ENCODE results near the gene ITSN1.
A peak's percentile ranks its signal among the peaks of the same experiment; 100 is the strongest.

The ITSN1 gene

DNA sequence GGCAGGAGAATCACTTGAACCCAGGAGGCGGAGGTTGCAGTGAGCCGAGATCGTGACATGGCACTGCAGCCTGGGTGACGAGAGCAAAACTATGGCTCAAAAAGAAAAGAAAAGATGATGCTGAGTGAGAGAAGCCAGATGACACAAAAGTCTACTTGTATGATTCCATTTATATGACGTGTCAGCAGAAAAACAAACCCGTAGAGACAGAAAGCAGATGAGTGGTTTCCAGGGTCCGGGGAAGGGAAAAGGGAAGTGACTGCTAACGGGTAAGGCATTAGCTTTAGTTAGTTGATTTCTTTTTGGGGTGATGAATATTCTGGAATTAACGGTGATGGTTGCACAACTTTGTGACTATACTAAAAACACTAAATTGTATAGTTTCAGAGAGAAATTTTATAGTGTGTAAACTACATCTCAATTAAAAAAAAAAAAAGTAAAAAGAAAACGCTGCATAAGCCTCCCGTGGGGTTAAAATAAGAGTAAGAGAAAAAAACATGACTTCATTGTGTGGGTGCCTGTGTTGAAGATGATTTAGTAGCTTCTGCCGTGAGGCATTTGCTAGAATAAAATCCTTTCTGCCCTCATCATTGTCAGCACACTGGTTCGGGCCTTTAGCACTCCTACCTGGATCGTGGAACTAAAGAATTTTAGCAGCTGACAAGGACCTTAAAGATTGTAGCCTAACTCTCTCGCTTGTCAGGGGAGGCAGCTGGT, 298.0 kb downstream of the ITSN1 start:
- Histone ChIP-seq H3K4me1 (ENCODE audit: control insufficient read depth in 1 of 2, insufficient read depth in 2 of 2, low read length in 2 of 2) (peaks cover 0 to 5% of the 10 kb centered on the region in 2 donors), H3K27me3 (ENCODE audit: control insufficient read depth in 1 of 2, insufficient read depth in 2 of 2, low read length in 2 of 2) (no peaks in the 10 kb centered on the region), H3K9me3 (ENCODE audit: control insufficient read depth in 1 of 2, low read length in 2 of 2) (peaks cover 0 to 3% of the 10 kb centered on the region in 2 donors), H3K27ac (ENCODE audit: low read depth, low read length) (no peak overlapping the region), H3K4me3 (ENCODE audit: low read depth in 1 of 2, low read length in 2 of 2) (no peak overlapping the region), H3K9ac (ENCODE audit: low read depth in 1 of 2, low read length in 2 of 2) (peak overlapping the region in 1 of 2 donors; percentile 11), H3K36me3 (ENCODE audit: control insufficient read depth in 1 of 2, insufficient read depth in 2 of 2, low read length in 2 of 2) (no peaks in the 10 kb centered on the region)

DNA sequence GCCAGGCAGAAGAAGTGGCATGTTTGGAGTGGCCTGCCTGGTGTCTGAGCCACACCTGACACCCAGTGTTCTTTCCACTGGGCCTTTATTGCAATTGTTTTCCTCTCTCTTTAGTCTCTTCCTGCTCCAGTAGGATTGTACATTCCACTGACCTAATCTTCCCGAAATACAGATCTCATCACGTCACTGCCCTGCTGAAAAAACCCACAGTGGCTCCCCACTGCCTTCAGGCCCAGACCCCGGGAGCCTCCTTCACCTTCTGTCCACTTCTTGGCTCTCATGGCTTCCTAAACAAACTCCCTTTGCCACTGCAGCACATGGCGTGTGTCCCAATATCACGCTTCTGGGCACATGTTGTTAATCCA, 298.6 kb downstream of the ITSN1 start:
- Histone ChIP-seq H3K4me1 (ENCODE audit: control insufficient read depth in 1 of 2, insufficient read depth in 2 of 2, low read length in 2 of 2) (peaks cover 0 to 5% of the 10 kb centered on the region in 2 donors), H3K27me3 (ENCODE audit: control insufficient read depth in 1 of 2, insufficient read depth in 2 of 2, low read length in 2 of 2) (no peaks in the 10 kb centered on the region), H3K9ac (ENCODE audit: low read depth in 1 of 2, low read length in 2 of 2) (peak overlapping the region in 1 of 2 donors; percentile 11), H3K36me3 (ENCODE audit: control insufficient read depth in 1 of 2, insufficient read depth in 2 of 2, low read length in 2 of 2) (no peaks in the 10 kb centered on the region), H3K4me3 (ENCODE audit: low read depth in 1 of 2, low read length in 2 of 2) (no peak overlapping the region), H3K9me3 (ENCODE audit: control insufficient read depth in 1 of 2, low read length in 2 of 2) (peaks cover 0 to 3% of the 10 kb centered on the region in 2 donors), H3K27ac (ENCODE audit: low read depth, low read length) (no peak overlapping the region)

DNA sequence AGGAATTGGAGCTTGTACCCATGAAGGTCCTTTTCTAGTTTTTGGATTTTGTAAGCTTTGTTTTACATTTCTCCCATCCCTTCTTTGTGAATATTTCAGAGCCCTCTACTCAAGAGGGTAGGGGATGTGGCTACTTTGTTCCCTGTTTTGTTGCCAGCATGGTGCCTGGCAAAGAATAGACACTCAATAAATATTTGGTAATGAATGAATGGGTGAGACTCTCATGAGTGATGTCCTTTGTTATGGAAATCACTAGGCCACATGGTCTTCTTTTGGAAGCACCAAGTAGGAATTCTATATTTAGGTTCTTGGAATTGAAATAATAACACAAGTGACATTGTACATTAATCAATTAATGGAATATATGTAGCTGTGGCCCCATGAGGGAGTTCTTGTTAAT, 300.1 kb downstream of the ITSN1 start:
- Histone ChIP-seq H3K27ac (ENCODE audit: low read depth, low read length) (no peak overlapping the region), H3K9me3 (ENCODE audit: control insufficient read depth in 1 of 2, low read length in 2 of 2) (peaks cover 0 to 3% of the 10 kb centered on the region in 2 donors), H3K27me3 (ENCODE audit: control insufficient read depth in 1 of 2, insufficient read depth in 2 of 2, low read length in 2 of 2) (no peaks in the 10 kb centered on the region), H3K9ac (ENCODE audit: low read depth in 1 of 2, low read length in 2 of 2) (no peak overlapping the region), H3K4me3 (ENCODE audit: low read depth in 1 of 2, low read length in 2 of 2) (no peak overlapping the region), H3K4me1 (ENCODE audit: control insufficient read depth in 1 of 2, insufficient read depth in 2 of 2, low read length in 2 of 2) (peaks cover 7 to 8% of the 10 kb centered on the region in 2 donors), H3K36me3 (ENCODE audit: control insufficient read depth in 1 of 2, insufficient read depth in 2 of 2, low read length in 2 of 2) (no peaks in the 10 kb centered on the region)

DNA sequence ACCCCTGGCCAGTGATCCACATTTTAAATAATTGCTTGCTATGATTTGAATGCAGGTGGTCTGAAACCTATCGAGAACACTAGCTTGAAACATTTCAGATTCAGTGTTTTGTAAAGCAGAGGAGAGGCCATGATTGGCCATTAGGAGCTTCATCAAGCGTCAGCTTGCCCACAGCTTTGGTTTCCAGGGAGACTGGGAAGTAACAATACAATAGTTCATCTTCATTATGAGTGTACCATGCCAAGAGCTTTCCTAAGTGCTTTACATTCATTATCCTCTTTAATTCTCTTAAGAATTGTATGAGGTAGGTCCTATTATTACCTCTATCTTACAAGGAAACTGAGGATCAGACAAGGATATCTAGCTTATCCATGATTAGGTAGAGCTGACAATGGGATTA, 301.0 kb downstream of the ITSN1 start:
- Histone ChIP-seq H3K27me3 (ENCODE audit: control insufficient read depth in 1 of 2, insufficient read depth in 2 of 2, low read length in 2 of 2) (no peaks in the 10 kb centered on the region), H3K9ac (ENCODE audit: low read depth in 1 of 2, low read length in 2 of 2) (no peak overlapping the region), H3K36me3 (ENCODE audit: control insufficient read depth in 1 of 2, insufficient read depth in 2 of 2, low read length in 2 of 2) (no peaks in the 10 kb centered on the region), H3K4me1 (ENCODE audit: control insufficient read depth in 1 of 2, insufficient read depth in 2 of 2, low read length in 2 of 2) (peaks cover 13 to 15% of the 10 kb centered on the region in 2 donors), H3K27ac (ENCODE audit: low read depth, low read length) (no peak overlapping the region), H3K4me3 (ENCODE audit: low read depth in 1 of 2, low read length in 2 of 2) (no peak overlapping the region), H3K9me3 (ENCODE audit: control insufficient read depth in 1 of 2, low read length in 2 of 2) (peaks cover 0 to 3% of the 10 kb centered on the region in 2 donors)

DNA sequence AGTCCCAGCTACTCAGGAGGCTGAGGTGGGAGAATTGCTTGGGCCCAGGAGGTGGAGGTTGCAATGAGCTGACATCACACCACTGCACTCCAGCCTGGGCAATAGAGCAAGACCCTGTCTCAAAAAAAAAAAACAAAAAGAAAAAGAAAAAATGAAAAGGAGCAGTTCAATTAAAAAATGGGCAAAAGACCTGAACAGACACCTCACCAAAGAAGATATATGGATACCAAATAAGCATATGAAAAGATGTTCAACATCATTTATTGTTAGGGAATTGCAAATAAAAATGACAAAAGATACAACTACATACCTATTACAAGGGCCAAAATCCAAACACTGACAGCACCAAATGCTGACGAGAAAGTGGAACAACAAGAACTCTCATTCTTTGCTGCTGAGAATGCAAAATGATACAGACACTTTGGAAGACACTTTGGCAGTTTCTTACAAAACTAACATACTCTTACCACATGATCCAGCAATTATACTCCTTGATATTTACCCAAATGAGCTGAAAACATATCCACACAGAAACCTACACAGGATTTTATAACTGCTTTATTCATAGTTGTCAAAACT, 302.0 kb downstream of the ITSN1 start:
- Histone ChIP-seq H3K4me3 (ENCODE audit: low read depth in 1 of 2, low read length in 2 of 2) (no peak overlapping the region), H3K9me3 (ENCODE audit: control insufficient read depth in 1 of 2, low read length in 2 of 2) (peaks cover 0 to 3% of the 10 kb centered on the region in 2 donors), H3K4me1 (ENCODE audit: control insufficient read depth in 1 of 2, insufficient read depth in 2 of 2, low read length in 2 of 2) (peaks cover 23 to 25% of the 10 kb centered on the region in 2 donors), H3K27me3 (ENCODE audit: control insufficient read depth in 1 of 2, insufficient read depth in 2 of 2, low read length in 2 of 2) (no peaks in the 10 kb centered on the region), H3K9ac (ENCODE audit: low read depth in 1 of 2, low read length in 2 of 2) (no peak overlapping the region), H3K36me3 (ENCODE audit: control insufficient read depth in 1 of 2, insufficient read depth in 2 of 2, low read length in 2 of 2) (no peaks in the 10 kb centered on the region), H3K27ac (ENCODE audit: low read depth, low read length) (no peak overlapping the region)

DNA sequence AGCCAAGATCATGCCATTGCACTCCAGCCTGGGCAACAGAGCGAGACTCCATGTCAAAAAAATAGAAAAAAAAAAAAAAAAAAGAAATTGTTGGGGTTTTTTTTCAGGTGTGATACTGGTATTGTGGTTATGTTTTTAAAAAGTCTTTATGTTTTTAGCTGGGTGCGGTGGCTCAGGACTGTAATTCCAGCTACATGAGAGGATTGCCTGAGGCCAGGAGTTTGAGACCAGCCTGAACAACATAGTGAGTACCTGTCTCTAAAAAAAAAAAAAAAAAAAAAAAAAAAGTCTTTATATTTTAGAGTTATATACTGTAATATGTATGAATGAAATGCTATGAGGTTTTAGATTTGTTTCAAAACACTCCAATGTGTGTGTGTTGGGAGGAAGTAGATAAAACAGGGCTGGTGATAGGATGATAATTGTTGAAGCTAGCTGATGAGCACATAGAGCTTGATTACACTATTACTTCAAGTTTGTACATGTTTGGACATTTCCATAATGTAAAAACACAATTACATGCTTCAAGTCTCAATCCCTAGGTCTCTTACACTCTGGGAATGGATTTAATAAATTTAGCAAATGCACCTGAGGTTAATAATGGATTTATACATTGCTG, 303.5 kb downstream of the ITSN1 start:
- no peak overlapping the region for H3K4me3 ChIP-seq (ENCODE audit: low read depth in 1 of 2, low read length in 2 of 2)
- H3K9me3 ChIP-seq (ENCODE audit: control insufficient read depth in 1 of 2, low read length in 2 of 2): peaks cover 0 to 3% of the 10 kb centered on the region in 2 donors
- no peak overlapping the region for H3K27ac ChIP-seq (ENCODE audit: low read depth, low read length)
- no peaks in the 10 kb centered on the region for H3K36me3 ChIP-seq (ENCODE audit: control insufficient read depth in 1 of 2, insufficient read depth in 2 of 2, low read length in 2 of 2)
- H3K9ac ChIP-seq (ENCODE audit: low read depth in 1 of 2, low read length in 2 of 2): no peak overlapping the region
- no peaks in the 10 kb centered on the region for H3K27me3 ChIP-seq (ENCODE audit: control insufficient read depth in 1 of 2, insufficient read depth in 2 of 2, low read length in 2 of 2)
- H3K4me1 ChIP-seq (ENCODE audit: control insufficient read depth in 1 of 2, insufficient read depth in 2 of 2, low read length in 2 of 2): peaks cover 28 to 31% of the 10 kb centered on the region in 2 donors

DNA sequence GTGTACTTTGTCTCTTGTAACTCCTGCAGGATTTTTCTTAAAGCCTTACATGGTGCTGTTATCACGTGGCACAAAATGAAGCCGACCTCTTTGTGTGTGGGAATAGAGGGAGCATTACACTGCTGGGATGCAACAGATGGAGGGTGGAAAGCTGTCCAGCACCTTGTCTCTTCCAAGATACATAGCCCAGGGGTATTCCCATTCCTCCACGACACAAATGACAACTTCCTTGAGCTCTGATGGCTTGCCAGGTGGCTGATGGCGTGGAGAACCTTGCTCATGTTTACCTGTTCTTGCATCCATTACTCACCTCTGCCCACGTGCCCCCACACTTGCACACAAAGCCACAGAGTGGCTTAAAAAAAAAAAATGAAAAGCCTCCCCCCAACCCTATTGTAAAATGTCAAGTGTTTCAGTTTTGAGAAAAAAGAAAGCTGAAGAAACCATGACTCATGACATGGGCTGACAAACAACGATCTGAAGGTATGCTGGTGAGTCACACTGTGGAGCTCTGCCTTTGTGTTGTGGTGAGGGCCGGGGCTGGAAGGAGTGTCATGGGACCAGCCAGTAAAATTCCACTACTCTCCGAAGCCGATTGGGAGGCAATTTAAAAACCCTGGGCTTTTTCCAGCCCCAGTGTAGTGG, 305.3 kb downstream of the ITSN1 start:
- H3K4me1 ChIP-seq (ENCODE audit: control insufficient read depth in 1 of 2, insufficient read depth in 2 of 2, low read length in 2 of 2): peaks cover 28 to 31% of the 10 kb centered on the region in 2 donors
- peak overlapping the region; percentile 40 to 45 for H3K9ac ChIP-seq (ENCODE audit: low read depth in 1 of 2, low read length in 2 of 2)
- peak overlapping the region; percentile 41 to 63 for H3K4me3 ChIP-seq (ENCODE audit: low read depth in 1 of 2, low read length in 2 of 2)

DNA sequence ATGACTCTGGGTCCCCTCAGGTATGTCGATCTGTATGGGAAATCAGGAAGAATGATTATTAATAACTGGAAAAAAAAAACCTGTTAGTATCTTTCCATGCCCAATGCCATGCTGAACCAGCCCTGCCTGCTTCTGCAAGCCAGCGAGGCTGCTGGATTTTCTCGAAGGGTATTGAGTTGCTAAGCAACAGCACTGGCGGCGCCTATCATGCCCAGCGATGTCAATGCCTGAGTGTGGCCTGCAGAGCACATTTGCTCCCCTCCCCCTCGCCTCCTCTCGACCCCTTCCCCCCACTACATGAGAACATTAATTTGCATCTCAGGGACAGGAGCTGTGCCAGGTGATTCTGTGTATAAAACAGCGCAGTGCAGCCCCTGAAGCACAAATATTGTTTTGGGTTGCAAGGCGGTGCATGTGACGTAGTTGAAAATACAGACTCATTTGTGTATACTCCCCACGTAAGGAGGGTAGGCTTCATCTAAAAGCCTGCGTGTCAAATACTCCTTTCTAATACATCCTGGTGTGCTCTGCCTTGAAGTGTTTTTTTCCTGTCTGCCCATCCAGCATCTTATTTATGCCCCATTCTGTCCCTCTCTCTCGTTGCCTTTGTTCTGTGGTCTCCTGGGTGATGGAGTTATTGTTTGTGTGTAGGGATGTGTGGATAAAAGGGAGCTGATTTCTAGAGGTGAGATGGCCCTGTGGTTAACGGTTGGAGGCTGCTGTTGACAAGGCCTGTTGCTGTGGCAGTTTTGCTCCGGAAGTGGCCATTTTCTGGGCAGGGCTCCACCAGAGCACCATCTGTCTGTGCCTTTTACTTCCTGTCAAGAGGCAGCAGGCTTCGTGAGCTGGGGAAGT, 306.0 kb downstream of the ITSN1 start:
- Histone ChIP-seq H3K4me3 (ENCODE audit: low read depth in 1 of 2, low read length in 2 of 2) (peak overlapping the region; percentile 41 to 63), H3K9me3 (ENCODE audit: control insufficient read depth in 1 of 2, low read length in 2 of 2) (peaks cover 0 to 3% of the 10 kb centered on the region in 2 donors), H3K4me1 (ENCODE audit: control insufficient read depth in 1 of 2, insufficient read depth in 2 of 2, low read length in 2 of 2) (peaks cover 28 to 31% of the 10 kb centered on the region in 2 donors), H3K27me3 (ENCODE audit: control insufficient read depth in 1 of 2, insufficient read depth in 2 of 2, low read length in 2 of 2) (no peaks in the 10 kb centered on the region), H3K36me3 (ENCODE audit: control insufficient read depth in 1 of 2, insufficient read depth in 2 of 2, low read length in 2 of 2) (no peaks in the 10 kb centered on the region), H3K9ac (ENCODE audit: low read depth in 1 of 2, low read length in 2 of 2) (peak overlapping the region; percentile 40 to 45), H3K27ac (ENCODE audit: low read depth, low read length) (peak overlapping the region; percentile 79)

More for the DNA sequence above, 305.3 kb downstream of the ITSN1 start:
- Histone ChIP-seq H3K36me3 (ENCODE audit: control insufficient read depth in 1 of 2, insufficient read depth in 2 of 2, low read length in 2 of 2) (no peaks in the 10 kb centered on the region), H3K9me3 (ENCODE audit: control insufficient read depth in 1 of 2, low read length in 2 of 2) (peaks cover 0 to 3% of the 10 kb centered on the region in 2 donors), H3K27me3 (ENCODE audit: control insufficient read depth in 1 of 2, insufficient read depth in 2 of 2, low read length in 2 of 2) (no peaks in the 10 kb centered on the region), H3K27ac (ENCODE audit: low read depth, low read length) (peak overlapping the region; percentile 79)

DNA sequence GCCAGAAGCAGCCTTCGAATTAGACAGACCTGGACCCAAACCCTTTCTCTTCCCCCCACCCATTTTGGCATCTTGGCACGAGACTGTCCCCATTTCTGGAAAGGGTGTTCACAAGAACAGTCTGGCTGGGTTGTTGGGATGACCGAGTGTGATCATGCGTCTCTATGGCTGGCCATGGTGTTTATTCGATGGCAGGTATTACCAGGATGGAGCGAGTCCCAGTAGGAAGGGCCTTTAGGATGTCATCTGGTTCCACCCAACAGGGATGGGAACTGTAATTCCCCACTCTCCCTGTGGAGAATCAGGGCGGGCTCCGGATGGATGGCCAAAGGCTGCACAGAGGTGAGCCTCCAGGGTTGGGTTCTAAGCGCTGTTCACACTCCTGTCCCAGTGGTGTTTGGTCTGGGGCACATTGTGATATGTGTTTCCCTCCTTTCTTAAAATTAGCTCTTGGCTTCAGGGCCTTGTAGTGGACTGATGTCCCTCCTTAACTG, 306.7 kb downstream of the ITSN1 start:
- H3K4me1 ChIP-seq (ENCODE audit: control insufficient read depth in 1 of 2, insufficient read depth in 2 of 2, low read length in 2 of 2): peaks cover 28 to 31% of the 10 kb centered on the region in 2 donors
- H3K36me3 ChIP-seq (ENCODE audit: control insufficient read depth in 1 of 2, insufficient read depth in 2 of 2, low read length in 2 of 2): no peaks in the 10 kb centered on the region
- peak overlapping the region; percentile 79 for H3K27ac ChIP-seq (ENCODE audit: low read depth, low read length)
- H3K9me3 ChIP-seq (ENCODE audit: control insufficient read depth in 1 of 2, low read length in 2 of 2): no peaks in the 10 kb centered on the region
- H3K4me3 ChIP-seq (ENCODE audit: low read depth in 1 of 2, low read length in 2 of 2): peak overlapping the region; percentile 17 to 63
- H3K27me3 ChIP-seq (ENCODE audit: control insufficient read depth in 1 of 2, insufficient read depth in 2 of 2, low read length in 2 of 2): no peaks in the 10 kb centered on the region
- peak overlapping the region; percentile 15 to 40 for H3K9ac ChIP-seq (ENCODE audit: low read depth in 1 of 2, low read length in 2 of 2)

All from duodenal mucosa (tissue), 2 donors.